ENCODE data around the gene GLIS2. TPM values are rescaled to one million over a fixed set of nuclear protein-coding genes. Genes with fewer than 3 reads are reported as not detected.

The GLIS2 gene
- polyA plus RNA-seq (2013, experiment 1 of 2), result 10.1 TPM
- polyA plus RNA-seq (2013, experiment 2 of 2), result 8.9 TPM

- Histone ChIP-seq H3K4me3 (ENCODE audit: extremely low read depth, insufficient read depth, low read length, poor library complexity, severe bottlenecking) (peak within 1 kb of the TSS; percentile 67), H3K36me3 (ENCODE audit: control insufficient read depth, insufficient read depth, low read length) (no peaks in the 10 kb centered on the region), H3K9me3 (ENCODE audit: control insufficient read depth, low read length) (no peaks in the 10 kb centered on the region), H3K27ac (ENCODE audit: low read depth, low read length, severe bottlenecking) (no peak within 1 kb of the TSS), H3K4me1 (ENCODE audit: control insufficient read depth, insufficient read depth, low read length, poor library complexity, severe bottlenecking) (peaks cover 34% of the 10 kb centered on the region)
- WGBS, 2 experiments (ENCODE audit: insufficient coverage in 2 of 2), result 0 to 1% methylated on average over 30 to 48 of the region's 115 CpGs
These were observed at the start of gene GLIS2 for GRCh38 chr16:4315186-4316107. TSS of gene GLIS2 (plus strand) at chr16:4316067. CDS start at chr16:4332281, 16,214 bp downstream.

GRCh38 chr16:4266372-4266771, 49.5 kb upstream of the GLIS2 start:
- 98 to 100% methylated on average over 1 to 3 of the region's 6 CpGs for WGBS, 2 experiments (ENCODE audit: insufficient coverage in 2 of 2)

DNA sequence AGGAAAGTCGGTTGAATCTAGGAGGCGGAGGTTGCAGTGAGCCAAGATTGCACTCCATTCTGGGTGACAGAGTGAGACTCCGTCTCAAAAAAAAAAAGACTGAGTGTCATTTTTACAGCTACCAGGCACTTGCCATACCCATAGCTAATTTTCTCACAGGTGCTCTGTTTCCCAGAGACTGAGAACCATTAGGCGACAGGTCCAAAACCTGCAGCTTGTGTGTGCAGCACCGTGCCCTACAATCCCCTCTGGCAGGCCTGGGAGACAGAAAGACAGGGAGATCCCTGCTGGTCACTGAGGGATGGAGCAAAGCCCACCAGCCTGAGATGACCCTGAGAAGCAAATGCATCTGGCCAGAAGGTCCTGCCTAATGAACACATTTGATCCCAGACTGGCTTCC, 45.8 kb upstream of the GLIS2 start:
- Histone ChIP-seq H3K36me3 (ENCODE audit: control insufficient read depth, insufficient read depth, low read length) (peaks cover 16% of the 10 kb centered on the region), H3K9me3 (ENCODE audit: control insufficient read depth, low read length) (no peaks in the 10 kb centered on the region), H3K4me3 (ENCODE audit: extremely low read depth, insufficient read depth, low read length, poor library complexity, severe bottlenecking) (no peak overlapping the region), H3K27ac (ENCODE audit: low read depth, low read length, severe bottlenecking) (no peak overlapping the region), H3K4me1 (ENCODE audit: control insufficient read depth, insufficient read depth, low read length, poor library complexity, severe bottlenecking) (peaks cover 8% of the 10 kb centered on the region)
- 95 to 100% methylated on average over 4 to 5 of the region's 5 CpGs for WGBS, 2 experiments (ENCODE audit: insufficient coverage in 2 of 2)

More at GRCh38 chr16:4266372-4266771, 49.5 kb upstream of the GLIS2 start:
- Histone ChIP-seq H3K4me1 (ENCODE audit: control insufficient read depth, insufficient read depth, low read length, poor library complexity, severe bottlenecking) (peaks cover 15% of the 10 kb centered on the region), H3K36me3 (ENCODE audit: control insufficient read depth, insufficient read depth, low read length) (peaks cover 29% of the 10 kb centered on the region), H3K27ac (ENCODE audit: low read depth, low read length, severe bottlenecking) (no peak overlapping the region), H3K9me3 (ENCODE audit: control insufficient read depth, low read length) (no peaks in the 10 kb centered on the region), H3K4me3 (ENCODE audit: extremely low read depth, insufficient read depth, low read length, poor library complexity, severe bottlenecking) (no peak overlapping the region)

DNA sequence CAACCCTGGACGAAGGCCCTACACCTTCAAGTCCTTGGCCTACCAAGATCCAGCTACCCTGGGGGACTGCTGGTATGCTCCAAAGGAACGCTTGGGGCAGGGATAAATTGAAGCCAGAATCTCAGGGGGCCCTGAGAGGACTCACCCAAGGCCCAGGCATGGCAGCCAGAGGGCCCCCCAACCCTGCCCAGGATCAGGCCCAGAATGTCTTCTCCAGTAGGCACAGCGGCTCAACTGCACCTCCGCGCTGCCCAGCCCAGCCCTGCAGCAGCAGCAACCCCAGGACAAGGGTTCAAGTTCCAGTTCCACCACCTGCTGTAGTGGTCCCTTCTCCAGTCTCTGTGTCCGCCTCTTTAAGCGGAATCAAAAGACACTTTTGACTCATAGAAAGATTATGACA, 45.3 kb upstream of the GLIS2 start:
- Histone ChIP-seq H3K27ac (ENCODE audit: low read depth, low read length, severe bottlenecking) (no peak overlapping the region), H3K4me1 (ENCODE audit: control insufficient read depth, insufficient read depth, low read length, poor library complexity, severe bottlenecking) (peaks cover 8% of the 10 kb centered on the region), H3K4me3 (ENCODE audit: extremely low read depth, insufficient read depth, low read length, poor library complexity, severe bottlenecking) (peak overlapping the region; percentile 83), H3K36me3 (ENCODE audit: control insufficient read depth, insufficient read depth, low read length) (peaks cover 16% of the 10 kb centered on the region), H3K9me3 (ENCODE audit: control insufficient read depth, low read length) (no peaks in the 10 kb centered on the region)
- 95 to 98% methylated on average over 5 to 6 of the region's 7 CpGs for WGBS, 2 experiments (ENCODE audit: insufficient coverage in 2 of 2)

DNA sequence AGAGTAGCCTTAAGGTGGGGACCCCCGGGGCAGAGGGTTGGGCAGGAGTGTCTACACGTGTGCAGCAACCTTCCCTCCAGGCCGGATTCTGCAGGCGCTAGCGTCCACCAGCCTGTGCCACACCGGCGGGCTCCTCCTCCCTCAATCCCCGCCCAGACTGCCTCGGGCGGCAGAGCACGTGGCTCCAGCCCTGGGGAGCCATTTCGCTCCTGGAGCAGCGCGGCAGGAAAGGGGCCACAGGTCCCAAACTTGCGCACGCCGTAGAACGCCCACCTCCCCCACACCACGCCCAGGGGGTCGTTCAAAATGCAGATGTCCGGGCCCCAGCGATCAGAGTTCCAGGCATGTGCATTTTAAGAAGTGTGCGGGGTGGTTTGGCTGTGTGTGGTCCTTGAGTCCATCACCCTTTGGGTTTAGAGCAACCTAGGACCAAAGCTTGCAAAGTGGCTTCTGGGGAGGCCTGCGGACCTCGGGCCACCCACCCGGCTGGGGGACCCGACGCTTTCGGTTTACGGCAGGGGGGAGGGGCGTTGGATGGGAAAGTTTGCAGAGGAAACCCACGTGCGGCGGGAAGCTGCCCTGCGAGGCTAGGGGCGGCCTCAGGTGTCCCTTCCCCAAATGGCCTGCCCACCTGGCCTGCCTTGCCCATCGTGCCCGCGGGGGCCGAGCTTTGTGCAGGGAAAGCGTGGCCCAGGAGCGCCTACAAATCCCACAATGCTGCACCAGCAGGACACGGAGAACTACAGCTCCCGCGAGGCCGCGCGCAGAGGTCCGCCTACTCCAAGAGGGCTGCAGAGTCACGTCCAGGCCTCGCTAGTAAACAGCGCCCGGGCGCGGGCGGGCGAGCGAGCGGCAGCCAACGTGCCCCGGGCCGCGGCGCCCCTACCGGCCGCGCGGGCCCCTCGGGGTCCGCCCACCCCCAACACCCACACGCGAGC, 44.4 kb upstream of the GLIS2 start:
- Histone ChIP-seq H3K9me3 (ENCODE audit: control insufficient read depth, low read length) (no peaks in the 10 kb centered on the region), H3K4me3 (ENCODE audit: extremely low read depth, insufficient read depth, low read length, poor library complexity, severe bottlenecking) (peak overlapping the region; percentile 83), H3K4me1 (ENCODE audit: control insufficient read depth, insufficient read depth, low read length, poor library complexity, severe bottlenecking) (peaks cover 8% of the 10 kb centered on the region), H3K27ac (ENCODE audit: low read depth, low read length, severe bottlenecking) (peak overlapping the region; percentile 77), H3K36me3 (ENCODE audit: control insufficient read depth, insufficient read depth, low read length) (peaks cover 14% of the 10 kb centered on the region)
- 2 to 4% methylated on average over 34 to 62 of the region's 72 CpGs for WGBS, 2 experiments (ENCODE audit: insufficient coverage in 2 of 2)

GRCh38 chr16:4272114-4272956, 43.5 kb upstream of the GLIS2 start:
- Histone ChIP-seq H3K4me3 (ENCODE audit: extremely low read depth, insufficient read depth, low read length, poor library complexity, severe bottlenecking) (peak overlapping the region; percentile 83), H3K9me3 (ENCODE audit: control insufficient read depth, low read length) (no peaks in the 10 kb centered on the region), H3K27ac (ENCODE audit: low read depth, low read length, severe bottlenecking) (peak overlapping the region; percentile 77), H3K4me1 (ENCODE audit: control insufficient read depth, insufficient read depth, low read length, poor library complexity, severe bottlenecking) (peaks cover 8% of the 10 kb centered on the region), H3K36me3 (ENCODE audit: control insufficient read depth, insufficient read depth, low read length) (peaks cover 10% of the 10 kb centered on the region)
- WGBS, 2 experiments (ENCODE audit: insufficient coverage in 2 of 2), result 0 to 1% methylated on average over 12 to 30 of the region's 79 CpGs

DNA sequence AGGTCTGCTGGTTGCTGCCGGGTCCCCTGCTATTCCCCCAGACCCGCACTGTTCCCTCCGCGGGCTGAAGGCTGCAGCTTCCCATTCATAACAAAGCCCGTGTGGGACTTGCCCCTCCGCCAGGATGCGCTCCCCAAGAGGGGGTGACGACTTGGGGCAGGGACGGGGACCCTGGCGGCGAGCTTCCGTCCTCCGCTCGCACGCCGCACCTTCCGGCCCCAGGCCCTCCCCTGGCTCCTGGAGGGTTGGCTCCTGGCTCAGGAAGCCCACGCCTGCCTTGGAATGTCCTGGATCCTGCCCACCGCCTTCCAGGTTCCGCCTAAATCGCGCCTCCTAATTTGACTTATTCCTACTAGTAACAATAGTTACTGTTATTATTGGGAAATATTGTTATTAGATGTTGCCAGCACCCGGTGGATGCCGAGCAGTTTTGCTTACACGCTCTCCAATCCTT, 42.0 kb upstream of the GLIS2 start:
- WGBS, 2 experiments (ENCODE audit: insufficient coverage in 2 of 2), result 2 to 7% methylated on average over 16 to 20 of the region's 25 CpGs
- peaks cover 6% of the 10 kb centered on the region for H3K36me3 ChIP-seq (ENCODE audit: control insufficient read depth, insufficient read depth, low read length)
- H3K4me1 ChIP-seq (ENCODE audit: control insufficient read depth, insufficient read depth, low read length, poor library complexity, severe bottlenecking), result peaks cover 8% of the 10 kb centered on the region
- H3K4me3 ChIP-seq (ENCODE audit: extremely low read depth, insufficient read depth, low read length, poor library complexity, severe bottlenecking), result peak overlapping the region; percentile 83
- H3K9me3 ChIP-seq (ENCODE audit: control insufficient read depth, low read length), result no peaks in the 10 kb centered on the region
- H3K27ac ChIP-seq (ENCODE audit: low read depth, low read length, severe bottlenecking), result peak overlapping the region; percentile 89

DNA sequence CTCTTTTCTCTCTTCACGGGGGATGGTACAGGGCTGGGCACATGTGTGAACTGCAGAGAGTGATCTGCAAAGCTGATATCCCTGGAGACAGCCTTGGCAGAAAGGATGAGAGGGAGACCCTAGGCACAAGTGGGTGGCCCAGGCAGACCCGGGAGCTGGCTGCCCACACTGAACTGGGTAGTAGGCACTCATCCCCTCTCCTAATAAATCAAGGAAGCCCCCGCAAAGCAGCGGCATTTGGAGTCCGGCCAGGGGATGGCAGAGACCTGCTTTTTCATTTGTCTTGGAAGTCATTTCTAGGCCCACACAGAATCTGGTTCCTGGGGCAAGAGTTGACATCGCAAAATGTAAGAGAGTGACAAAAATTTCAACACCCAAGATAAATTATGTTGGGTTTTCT, 40.0 kb upstream of the GLIS2 start:
- Histone ChIP-seq H3K27ac (ENCODE audit: low read depth, low read length, severe bottlenecking) (no peak overlapping the region), H3K36me3 (ENCODE audit: control insufficient read depth, insufficient read depth, low read length) (no peaks in the 10 kb centered on the region), H3K4me3 (ENCODE audit: extremely low read depth, insufficient read depth, low read length, poor library complexity, severe bottlenecking) (no peak overlapping the region), H3K9me3 (ENCODE audit: control insufficient read depth, low read length) (peaks cover 4% of the 10 kb centered on the region), H3K4me1 (ENCODE audit: control insufficient read depth, insufficient read depth, low read length, poor library complexity, severe bottlenecking) (peaks cover 2% of the 10 kb centered on the region)
- 95 to 97% methylated on average over 5 of the region's 6 CpGs for WGBS, 2 experiments (ENCODE audit: insufficient coverage in 2 of 2)

- Histone ChIP-seq H3K4me1 (ENCODE audit: control insufficient read depth, insufficient read depth, low read length, poor library complexity, severe bottlenecking) (no peaks in the 10 kb centered on the region), H3K4me3 (ENCODE audit: extremely low read depth, insufficient read depth, low read length, poor library complexity, severe bottlenecking) (no peak overlapping the region), H3K27ac (ENCODE audit: low read depth, low read length, severe bottlenecking) (no peak overlapping the region), H3K9me3 (ENCODE audit: control insufficient read depth, low read length) (peaks cover 6% of the 10 kb centered on the region), H3K36me3 (ENCODE audit: control insufficient read depth, insufficient read depth, low read length) (no peaks in the 10 kb centered on the region)
- 96 to 100% methylated on average over 1 to 2 of the region's 2 CpGs for WGBS, 2 experiments (ENCODE audit: insufficient coverage in 2 of 2)
These were observed 37.8 kb upstream of the GLIS2 start for GRCh38 chr16:4277987-4278513.

Data from mesodermal cell (in vitro differentiated cells).